RWPE2 (cell line): ENCODE measurements around the gene ARAP1.
"Not testable (repeated sequence)": the region's sequence is repeated elsewhere in the genome, so short reads cannot be mapped to it uniquely, and the experiment has no call there.

ENCODE experiments used
- ATAC-seq: fragments of 200-7000 bp; cut with Tn5 transposase; 3 replicates; pipeline ENCODE4 v1.9.1; 2021; ENCODE audit warnings: low read depth
- DNase-seq: peaks from one replicate; pipeline ENCODE4 v3.0.0-alpha.2; 2020; ENCODE audit warnings: low spot score
- H3K27ac ChIP-seq: fragments of 450-650 bp; 2 replicates; pipeline ENCODE4 v1.5.1; 2017; ENCODE audit warnings: mild to moderate bottlenecking; ENCODE audit not compliant: poor library complexity, severe bottlenecking
- H3K27me3 ChIP-seq: fragments of 250-450 bp; sonication (Bioruptor Pico); 2 replicates; pipeline ENCODE4 v1.5.1; 2021; ENCODE audit warnings: mild to moderate bottlenecking, moderate library complexity; ENCODE audit not compliant: insufficient read depth, poor library complexity, severe bottlenecking
- H3K36me3 ChIP-seq: fragments of 250-450 bp; sonication (Bioruptor Pico); 2 replicates; pipeline ENCODE4 v1.5.1; 2020; ENCODE audit warnings: low read depth, mild to moderate bottlenecking, moderate library complexity
- H3K4me1 ChIP-seq: fragments of 250-450 bp; sonication (Bioruptor Pico); 2 replicates; pipeline ENCODE4 v1.5.1; 2021; ENCODE audit warnings: mild to moderate bottlenecking, moderate library complexity; ENCODE audit not compliant: insufficient read depth, poor library complexity, severe bottlenecking
- H3K4me3 ChIP-seq: fragments of 250-450 bp; sonication (Bioruptor Pico); 2 replicates; pipeline ENCODE4 v1.5.1; 2021; ENCODE audit warnings: mild to moderate bottlenecking, moderate library complexity; ENCODE audit not compliant: severe bottlenecking
- H3K9me3 ChIP-seq: fragments of 250-450 bp; sonication (Bioruptor Pico); 2 replicates; pipeline ENCODE4 v1.5.1; 2021; ENCODE audit warnings: mild to moderate bottlenecking, moderate library complexity; ENCODE audit not compliant: severe bottlenecking
- CTCF ChIP-seq: fragments of 450-650 bp; IDR thresholded peaks from one replicate; pipeline ENCODE4 v1.5.1; 2017; ENCODE audit warnings: mild to moderate bottlenecking, moderate library complexity; ENCODE audit not compliant: poor library complexity, severe bottlenecking

The ARAP1 gene

GRCh38 chr11:72793076-72793424 lies 40.8 kb upstream of the ARAP1 start:
- Histone ChIP-seq H3K36me3 (no peaks in the 10 kb centered on the region), H3K27me3 (no peaks in the 10 kb centered on the region), H3K4me1 (peaks cover 9% of the 10 kb centered on the region), H3K9me3 (no peaks in the 10 kb centered on the region), H3K4me3 (no peak overlapping the region), H3K27ac (no peak overlapping the region)
- no peak for ATAC-seq
- no peak for DNase-seq
- TF ChIP-seq CTCF: no peak

GRCh38 chr11:72792437-72793021 lies 40.3 kb upstream of the ARAP1 start:
- Histone ChIP-seq H3K9me3 (no peaks in the 10 kb centered on the region), H3K27ac (no peak overlapping the region), H3K36me3 (no peaks in the 10 kb centered on the region), H3K4me3 (no peak overlapping the region), H3K4me1 (peaks cover 9% of the 10 kb centered on the region), H3K27me3 (no peaks in the 10 kb centered on the region)
- ATAC-seq (no peak), DNase-seq (no peak)
- TF ChIP-seq CTCF: no peak

GRCh38 chr11:72791228-72791627 lies 39.0 kb upstream of the ARAP1 start:
- H3K4me3 ChIP-seq, ATAC-seq, H3K27me3 ChIP-seq, DNase-seq, H3K36me3 ChIP-seq, H3K9me3 ChIP-seq, H3K27ac ChIP-seq, H3K4me1 ChIP-seq: not testable (repeated sequence)

- no peaks in the 10 kb centered on the region for H3K27me3 ChIP-seq
- H3K4me3 ChIP-seq: no peak overlapping the region
- H3K4me1 ChIP-seq: peaks cover 6% of the 10 kb centered on the region
- H3K36me3 ChIP-seq: no peaks in the 10 kb centered on the region
- peak overlapping the region; percentile 8 for H3K27ac ChIP-seq
- TF ChIP-seq CTCF: no peak
- no peaks in the 10 kb centered on the region for H3K9me3 ChIP-seq
- no peak for DNase-seq
- ATAC-seq: peak; percentile 12; the same call in 1 of the 3 replicates
Observed at GRCh38 chr11:72789493-72790131, 37.4 kb upstream of the ARAP1 start.

GRCh38 chr11:72788241-72788640 lies 36.0 kb upstream of the ARAP1 start:
- no peak for ATAC-seq
- no peak for TF ChIP-seq CTCF
- no peak overlapping the region for H3K27ac ChIP-seq

More at GRCh38 chr11:72788241-72788640, 36.0 kb upstream of the ARAP1 start:
- Histone ChIP-seq H3K4me3 (no peak overlapping the region), H3K4me1 (no peaks in the 10 kb centered on the region), H3K27me3 (no peaks in the 10 kb centered on the region), H3K9me3 (no peaks in the 10 kb centered on the region), H3K36me3 (no peaks in the 10 kb centered on the region)
- no peak for DNase-seq
